Fibroblast of lung (primary cell): ENCODE results near the gene CCND3.

Experiments used
- EZH2 ChIP-seq: IDR thresholded peaks from 2 replicates; pipeline ENCODE4 v1.5.1; 2012; ENCODE audit warnings: low read length, control low read depth, mild to moderate bottlenecking; ENCODE audit errors: missing control alignments
- TF ChIP-seq, protein P1 (sequence below), 2 donors: IDR thresholded peaks in 1 of 2; conservative IDR thresholded peaks in 1 of 2; 1 replicate in 1 of 2; 2 replicates in 1 of 2; pipeline ENCODE4 v1.5.1; 2011 to 2012; ENCODE audit warnings: low read length in 2 of 2, control low read depth in 1 of 2, inconsistent platforms in 1 of 2, low read depth in 1 of 2, mild to moderate bottlenecking in 1 of 2

GRCh38 chr6:41954668-41955067, 13.1 kb upstream of the CCND3 start:
- TF ChIP-seq, protein P1, sequence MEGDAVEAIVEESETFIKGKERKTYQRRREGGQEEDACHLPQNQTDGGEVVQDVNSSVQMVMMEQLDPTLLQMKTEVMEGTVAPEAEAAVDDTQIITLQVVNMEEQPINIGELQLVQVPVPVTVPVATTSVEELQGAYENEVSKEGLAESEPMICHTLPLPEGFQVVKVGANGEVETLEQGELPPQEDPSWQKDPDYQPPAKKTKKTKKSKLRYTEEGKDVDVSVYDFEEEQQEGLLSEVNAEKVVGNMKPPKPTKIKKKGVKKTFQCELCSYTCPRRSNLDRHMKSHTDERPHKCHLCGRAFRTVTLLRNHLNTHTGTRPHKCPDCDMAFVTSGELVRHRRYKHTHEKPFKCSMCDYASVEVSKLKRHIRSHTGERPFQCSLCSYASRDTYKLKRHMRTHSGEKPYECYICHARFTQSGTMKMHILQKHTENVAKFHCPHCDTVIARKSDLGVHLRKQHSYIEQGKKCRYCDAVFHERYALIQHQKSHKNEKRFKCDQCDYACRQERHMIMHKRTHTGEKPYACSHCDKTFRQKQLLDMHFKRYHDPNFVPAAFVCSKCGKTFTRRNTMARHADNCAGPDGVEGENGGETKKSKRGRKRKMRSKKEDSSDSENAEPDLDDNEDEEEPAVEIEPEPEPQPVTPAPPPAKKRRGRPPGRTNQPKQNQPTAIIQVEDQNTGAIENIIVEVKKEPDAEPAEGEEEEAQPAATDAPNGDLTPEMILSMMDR (conservative IDR thresholded peaks at IDR 0.05 in 1 of 2, IDR thresholded peaks at IDR 0.05 in 1 of 2; ENCODE audit: low read depth in 1 of 2, low read length in 2 of 2) = no peak
- TF ChIP-seq EZH2 = no peak
